ENCODE measurements around the gene SSBP3. TPM values are rescaled to one million over a fixed set of nuclear protein-coding genes. Genes with fewer than 3 reads are reported as not detected.

Gene SSBP3
- total RNA-seq, 4 donors from 2014 or later: 19.3 to 40.5 (median 31.3) TPM

GRCh38 chr1:54188291-54188690, 217.9 kb downstream of the SSBP3 start:
- H3K4me3 ChIP-seq (ENCODE audit: low read depth, poor library complexity, severe bottlenecking): no peak overlapping the region
- TF ChIP-seq CTCF (IDR thresholded peaks at IDR 0.05): no peak
- no peak for TF ChIP-seq POLR2A (IDR thresholded peaks at IDR 0.05)
- 88 to 100% methylated on average over 1 of the region's 1 CpG for WGBS, 2 donors
- intact Hi-C loops (cut with DNase I; ENCODE audit: low total_unique reads): no loop called here
- no peak for DNase-seq (ENCODE audit: low spot score in 2 of 2)

GRCh38 chr1:54186056-54186455, 220.1 kb downstream of the SSBP3 start:
- TF ChIP-seq CTCF (IDR thresholded peaks at IDR 0.05): no peak
- TF ChIP-seq POLR2A (IDR thresholded peaks at IDR 0.05): no peak

GRCh38 chr1:54180701-54181360, 225.4 kb downstream of the SSBP3 start:
- WGBS, 2 donors: 95 to 98% methylated on average over 5 of the region's 5 CpGs
- DNase-seq (ENCODE audit: low spot score in 2 of 2): no peak
- TF ChIP-seq POLR2A (IDR thresholded peaks at IDR 0.05) (no peak), CTCF (IDR thresholded peaks at IDR 0.05) (no peak)
- intact Hi-C loops (cut with DNase I; ENCODE audit: low total_unique reads): no loop called here
- no peak overlapping the region for H3K4me3 ChIP-seq (ENCODE audit: low read depth, poor library complexity, severe bottlenecking)

More at GRCh38 chr1:54186056-54186455, 220.1 kb downstream of the SSBP3 start:
- DNase-seq (ENCODE audit: low spot score in 2 of 2): no peak
- no peak overlapping the region for H3K4me3 ChIP-seq (ENCODE audit: low read depth, poor library complexity, severe bottlenecking)
- intact Hi-C loops (cut with DNase I; ENCODE audit: low total_unique reads): no loop called here
- WGBS, 2 donors: 91 to 96% methylated on average over 3 of the region's 3 CpGs

GRCh38 chr1:54178296-54179070, 227.7 kb downstream of the SSBP3 start:
- 82 to 83% methylated on average over 9 of the region's 9 CpGs for WGBS, 2 donors
- no peak overlapping the region for H3K4me3 ChIP-seq (ENCODE audit: low read depth, poor library complexity, severe bottlenecking)
- TF ChIP-seq CTCF (IDR thresholded peaks at IDR 0.05): no peak
- TF ChIP-seq POLR2A (IDR thresholded peaks at IDR 0.05): no peak
- DNase-seq (ENCODE audit: low spot score in 2 of 2): no peak
- intact Hi-C loops (cut with DNase I; ENCODE audit: low total_unique reads): no loop called here

GRCh38 chr1:54177726-54178125, 228.5 kb downstream of the SSBP3 start:
- 89 to 92% methylated on average over 8 of the region's 8 CpGs for WGBS, 2 donors
- no peak overlapping the region for H3K4me3 ChIP-seq (ENCODE audit: low read depth, poor library complexity, severe bottlenecking)
- no peak for DNase-seq (ENCODE audit: low spot score in 2 of 2)
- no peak for TF ChIP-seq POLR2A (IDR thresholded peaks at IDR 0.05)
- TF ChIP-seq CTCF (IDR thresholded peaks at IDR 0.05): no peak
- intact Hi-C loops (cut with DNase I; ENCODE audit: low total_unique reads): no loop called here
